Fibroblast of skin of left quadriceps (primary cell): ENCODE results near the gene SAP30BP.

ENCODE experiments used
- DNase-seq, 2 experiments: peaks; one replicate each; pipeline ENCODE4 v3.0.0-alpha.2; 2013; ENCODE audit warnings: low read depth in 2 of 2

Gene SAP30BP

DNA sequence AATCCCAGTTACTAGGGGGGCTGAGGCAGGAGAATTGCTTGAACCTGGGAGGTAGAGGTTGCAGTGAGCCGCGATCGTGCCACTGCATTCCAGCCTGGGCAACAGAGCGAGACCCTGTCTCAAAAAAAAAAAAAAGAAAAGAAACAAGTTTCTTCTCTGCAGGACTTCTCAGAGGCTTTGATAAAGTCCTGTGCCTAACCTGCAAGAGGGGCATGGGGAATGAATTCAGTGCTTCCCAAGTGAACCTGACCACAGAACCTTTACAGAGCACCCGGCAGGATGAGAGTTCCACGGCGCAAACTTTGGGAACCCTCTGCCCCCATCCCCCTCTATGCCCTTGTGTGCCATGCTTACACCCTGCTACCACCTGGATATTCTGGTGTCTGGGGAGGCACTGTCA is 72.0 kb downstream of the SAP30BP start:
- no peak for DNase-seq

DNA sequence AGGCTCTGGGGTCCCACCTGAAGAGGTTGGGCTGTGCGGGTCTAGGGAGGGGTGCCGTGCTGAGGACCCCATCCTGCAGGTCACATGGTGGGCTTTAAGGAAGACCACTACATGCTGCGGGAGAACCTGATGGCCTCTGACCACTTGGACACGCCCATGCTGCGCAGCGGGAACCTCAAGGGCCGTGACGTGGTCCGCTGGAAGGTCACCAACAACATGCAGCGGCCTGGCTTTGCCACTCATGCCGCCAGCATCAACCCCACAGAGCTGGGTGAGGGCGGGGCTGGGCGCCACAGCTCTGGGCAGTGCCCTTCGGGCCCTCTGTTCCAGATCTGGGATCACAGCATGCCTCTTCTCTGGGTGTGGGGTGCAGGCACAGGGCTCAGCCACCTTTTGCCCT is 72.7 kb downstream of the SAP30BP start:
- DNase-seq, result no peak

GRCh38 chr17:75740215-75740614 is 73.1 kb downstream of the SAP30BP start:
- no peak for DNase-seq

GRCh38 chr17:75740631-75741077 is 73.5 kb downstream of the SAP30BP start:
- DNase-seq, result no peak

DNA sequence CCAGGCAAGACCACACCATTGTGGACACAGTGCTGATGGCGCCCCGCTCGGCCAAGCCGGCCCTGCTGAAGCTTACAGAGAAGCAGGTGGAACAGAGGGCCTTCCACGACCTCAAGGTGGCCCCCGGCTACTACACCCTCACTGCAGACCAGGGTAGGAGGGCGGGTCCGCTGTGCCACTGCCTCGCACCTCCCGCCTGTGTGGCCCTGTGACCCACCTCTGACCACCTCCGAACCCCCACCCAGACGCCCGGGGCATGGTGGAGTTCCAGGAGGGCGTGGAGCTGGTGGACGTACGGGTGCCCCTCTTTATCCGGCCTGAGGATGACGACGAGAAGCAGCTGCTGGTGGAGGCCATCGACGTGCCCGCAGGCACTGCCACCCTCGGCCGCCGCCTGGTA is 75.2 kb downstream of the SAP30BP start:
- no peak for DNase-seq

- DNase-seq, result no peak
Measured at GRCh38 chr17:75743625-75744206, 76.6 kb downstream of the SAP30BP start.

DNA sequence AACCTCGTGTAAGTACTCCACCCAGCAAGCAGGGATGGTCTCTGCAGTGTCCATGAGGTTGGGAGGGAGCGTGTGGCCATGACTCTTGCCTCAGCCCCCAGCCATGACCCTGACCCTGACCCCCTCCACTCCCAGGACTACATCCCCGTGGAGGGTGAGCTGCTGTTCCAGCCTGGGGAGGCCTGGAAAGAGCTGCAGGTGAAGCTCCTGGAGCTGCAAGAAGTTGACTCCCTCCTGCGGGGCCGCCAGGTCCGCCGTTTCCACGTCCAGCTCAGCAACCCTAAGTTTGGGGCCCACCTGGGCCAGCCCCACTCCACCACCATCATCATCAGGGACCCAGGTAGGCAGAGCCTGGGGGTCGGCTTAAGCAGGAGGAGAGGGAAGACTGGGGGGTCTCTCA is 81.6 kb downstream of the SAP30BP start:
- DNase-seq, result no peak

GRCh38 chr17:75749545-75750389 is 82.6 kb downstream of the SAP30BP start:
- peak in 1 of 2 experiments; percentile 25 for DNase-seq

DNA sequence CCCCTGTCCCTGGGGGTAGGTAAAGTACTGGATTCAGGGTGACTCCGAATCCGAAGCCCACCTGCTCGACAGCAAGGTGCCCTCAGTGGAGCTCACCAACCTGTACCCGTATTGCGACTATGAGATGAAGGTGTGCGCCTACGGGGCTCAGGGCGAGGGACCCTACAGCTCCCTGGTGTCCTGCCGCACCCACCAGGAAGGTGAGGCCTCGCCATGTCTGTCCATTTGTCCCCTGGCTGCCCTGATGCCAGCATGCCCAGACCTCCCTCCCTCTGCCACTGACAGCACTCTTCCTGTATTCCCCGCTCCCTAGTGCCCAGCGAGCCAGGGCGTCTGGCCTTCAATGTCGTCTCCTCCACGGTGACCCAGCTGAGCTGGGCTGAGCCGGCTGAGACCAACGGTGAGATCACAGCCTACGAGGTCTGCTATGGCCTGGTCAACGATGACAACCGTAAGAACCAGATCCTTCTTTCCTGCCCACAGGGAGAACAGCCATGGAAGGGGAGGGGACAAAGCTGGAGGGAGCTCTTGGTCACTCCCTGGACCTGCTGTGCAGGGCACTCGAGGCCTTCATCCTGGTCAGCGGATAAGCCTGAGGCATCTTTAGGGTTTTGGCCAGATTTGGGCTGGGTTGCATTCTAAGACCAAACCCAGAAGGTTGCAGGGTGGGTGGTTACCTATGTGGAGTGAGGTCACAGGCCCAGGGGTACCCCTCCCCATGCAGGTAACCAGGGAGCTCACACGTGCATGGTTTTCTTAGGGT is 83.7 kb downstream of the SAP30BP start:
- no peak for DNase-seq

DNA sequence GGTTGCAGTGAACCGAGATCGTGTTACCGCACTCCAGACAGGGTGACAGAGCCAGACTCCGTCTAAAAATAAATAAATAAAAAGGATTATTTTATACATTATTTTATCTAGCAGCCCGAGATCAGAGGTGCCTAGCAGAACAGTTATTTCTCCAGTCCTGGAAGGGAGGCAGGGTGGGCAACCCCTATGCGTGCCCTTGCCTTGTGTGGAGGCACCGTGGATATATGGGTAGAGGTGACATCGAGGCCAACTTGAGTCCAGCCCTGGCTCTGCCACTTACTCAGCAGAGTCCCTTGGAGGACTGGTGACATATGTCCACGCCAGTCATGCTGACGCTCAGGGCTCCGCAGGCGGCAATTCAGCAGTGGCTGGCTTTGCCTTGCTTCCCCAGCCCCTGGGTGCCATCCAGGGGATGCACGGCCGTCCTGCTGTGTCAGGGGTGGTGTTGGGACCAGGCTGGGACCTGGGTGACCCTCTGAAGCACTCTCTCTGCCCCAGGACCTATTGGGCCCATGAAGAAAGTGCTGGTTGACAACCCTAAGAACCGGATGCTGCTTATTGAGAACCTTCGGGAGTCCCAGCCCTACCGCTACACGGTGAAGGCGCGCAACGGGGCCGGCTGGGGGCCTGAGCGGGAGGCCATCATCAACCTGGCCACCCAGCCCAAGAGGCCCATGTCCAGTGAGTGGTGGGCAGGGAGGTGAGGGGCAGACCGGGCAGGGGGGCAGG is 84.7 kb downstream of the SAP30BP start:
- no peak for DNase-seq

DNA sequence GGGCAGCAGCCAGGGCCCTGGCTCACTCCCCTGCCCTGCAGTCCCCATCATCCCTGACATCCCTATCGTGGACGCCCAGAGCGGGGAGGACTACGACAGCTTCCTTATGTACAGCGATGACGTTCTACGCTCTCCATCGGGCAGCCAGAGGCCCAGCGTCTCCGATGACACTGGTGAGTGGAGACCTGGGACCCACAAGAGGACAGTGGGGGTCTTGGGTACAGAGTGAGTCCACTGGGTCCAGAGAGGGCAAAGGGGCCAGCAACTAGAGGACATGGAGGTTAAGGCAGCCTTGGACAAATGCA is 85.2 kb downstream of the SAP30BP start:
- no peak for DNase-seq

GRCh38 chr17:75752802-75753513 is 85.8 kb downstream of the SAP30BP start:
- no peak for DNase-seq

DNA sequence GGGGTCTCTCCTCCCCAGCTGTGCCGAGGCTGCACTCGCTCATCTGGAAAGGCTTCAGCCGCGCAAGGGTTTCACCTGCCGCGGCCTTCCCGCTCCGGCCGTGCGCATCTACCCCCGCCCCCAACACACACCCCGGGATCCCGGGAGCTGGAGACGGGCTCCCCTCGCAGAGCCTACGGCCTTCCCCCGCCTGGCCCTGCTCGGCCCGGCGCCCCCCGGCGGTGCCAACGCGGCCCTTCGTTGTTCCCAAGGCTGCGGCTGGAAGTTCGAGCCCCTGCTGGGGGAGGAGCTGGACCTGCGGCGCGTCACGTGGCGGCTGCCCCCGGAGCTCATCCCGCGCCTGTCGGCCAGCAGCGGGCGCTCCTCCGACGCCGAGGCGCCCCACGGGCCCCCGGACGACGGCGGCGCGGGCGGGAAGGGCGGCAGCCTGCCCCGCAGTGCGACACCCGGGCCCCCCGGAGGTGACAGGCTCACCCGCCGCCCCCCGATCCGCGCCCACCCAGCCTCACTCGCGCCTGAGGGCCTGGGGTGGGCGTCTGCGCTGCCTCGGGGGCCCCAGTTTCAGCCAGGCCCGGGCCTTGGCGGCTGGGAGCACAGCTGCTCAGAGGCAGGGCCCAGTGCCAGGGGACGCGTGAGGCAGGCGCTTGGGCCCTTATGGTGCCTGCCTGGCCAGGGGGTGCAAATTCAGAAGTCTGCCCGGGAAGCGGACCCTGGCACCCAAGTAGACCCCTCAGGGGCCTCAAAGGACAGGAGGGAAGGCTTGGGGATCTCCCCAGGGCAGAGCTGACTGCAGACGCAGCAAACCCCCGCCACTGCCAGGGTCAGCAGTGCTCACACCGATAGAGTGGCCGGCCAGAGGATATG is 86.6 kb downstream of the SAP30BP start:
- DNase-seq, result no peak

- no peak for DNase-seq
Measured at GRCh38 chr17:75754378-75755204, 87.5 kb downstream of the SAP30BP start.

DNA sequence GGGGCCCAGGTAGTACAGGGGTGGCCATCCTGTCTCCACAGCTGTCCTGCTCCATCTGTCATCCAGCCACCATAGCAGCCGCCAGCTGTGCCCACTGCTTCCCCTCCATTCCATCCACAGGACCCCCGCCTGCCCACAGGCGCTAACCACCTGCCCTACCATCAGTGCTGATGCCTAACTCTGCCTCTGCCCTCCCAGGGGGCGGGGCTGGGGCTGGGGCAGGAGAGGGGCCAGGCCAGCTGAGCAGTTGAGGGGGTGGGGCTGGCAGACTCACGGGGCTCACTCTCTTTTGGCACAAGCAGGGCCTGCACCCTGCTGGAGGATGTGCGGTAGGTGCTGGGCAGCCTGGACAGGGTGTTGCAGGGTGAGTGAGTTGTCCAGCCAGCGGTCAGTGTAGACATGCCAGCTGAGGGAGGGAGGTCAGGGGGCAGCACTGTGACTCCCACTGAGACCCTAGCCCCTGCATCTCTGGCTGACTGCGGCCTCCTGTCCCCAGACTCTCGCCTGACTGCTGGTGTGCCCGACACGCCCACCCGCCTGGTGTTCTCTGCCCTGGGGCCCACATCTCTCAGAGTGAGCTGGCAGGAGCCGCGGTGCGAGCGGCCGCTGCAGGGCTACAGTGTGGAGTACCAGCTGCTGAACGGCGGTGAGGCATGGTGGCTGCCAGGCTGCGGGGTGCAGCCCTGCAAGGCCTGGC is 88.2 kb downstream of the SAP30BP start:
- DNase-seq, result no peak

DNA sequence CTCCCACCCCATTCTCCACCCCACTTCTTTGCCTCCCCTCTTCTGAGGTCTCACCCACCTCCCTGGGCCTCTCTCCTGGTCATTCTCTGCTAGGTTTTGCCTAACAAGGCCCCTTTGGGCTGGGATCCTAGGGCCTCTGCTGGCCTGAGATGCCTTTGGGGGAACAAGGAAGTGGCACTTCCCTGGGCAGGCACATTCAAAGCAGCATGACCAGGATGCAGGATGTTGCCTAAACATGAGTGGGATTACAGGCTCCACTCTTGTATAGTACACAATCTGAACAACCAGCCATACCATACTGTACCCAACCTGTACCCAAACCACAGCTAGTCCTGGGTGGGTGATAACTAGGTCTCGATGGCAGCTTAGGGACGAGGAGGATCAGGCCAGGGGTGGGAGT is 88.9 kb downstream of the SAP30BP start:
- no peak for DNase-seq

DNA sequence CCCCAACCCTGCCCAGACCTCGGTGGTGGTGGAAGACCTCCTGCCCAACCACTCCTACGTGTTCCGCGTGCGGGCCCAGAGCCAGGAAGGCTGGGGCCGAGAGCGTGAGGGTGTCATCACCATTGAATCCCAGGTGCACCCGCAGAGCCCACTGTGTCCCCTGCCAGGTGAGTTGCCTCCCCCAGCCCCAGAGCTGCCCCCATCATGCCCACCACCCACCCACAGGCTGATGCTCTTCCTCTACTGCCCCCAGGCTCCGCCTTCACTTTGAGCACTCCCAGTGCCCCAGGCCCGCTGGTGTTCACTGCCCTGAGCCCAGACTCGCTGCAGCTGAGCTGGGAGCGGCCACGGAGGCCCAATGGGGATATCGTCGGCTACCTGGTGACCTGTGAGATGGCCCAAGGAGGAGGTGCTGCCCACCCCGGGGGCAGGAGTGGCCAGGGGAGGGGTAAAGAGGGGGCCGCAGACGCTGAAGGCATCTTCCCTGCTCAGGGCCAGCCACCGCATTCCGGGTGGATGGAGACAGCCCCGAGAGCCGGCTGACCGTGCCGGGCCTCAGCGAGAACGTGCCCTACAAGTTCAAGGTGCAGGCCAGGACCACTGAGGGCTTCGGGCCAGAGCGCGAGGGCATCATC is 89.4 kb downstream of the SAP30BP start:
- no peak for DNase-seq

- no peak for DNase-seq
Measured at GRCh38 chr17:75757086-75757681, 90.0 kb downstream of the SAP30BP start.
